ENCODE results near the gene SLC25A12. TPM values are rescaled to one million over a fixed set of nuclear protein-coding genes. Genes with fewer than 3 reads are reported as not detected.
"Not testable (repeated sequence)": the region's sequence is repeated elsewhere in the genome, so short reads cannot be mapped to it uniquely, and the experiment has no call there.

Gene SLC25A12
- total RNA-seq, 4 donors from 2014 or later: 9.1 to 27.3 (median 17.8) TPM

DNA sequence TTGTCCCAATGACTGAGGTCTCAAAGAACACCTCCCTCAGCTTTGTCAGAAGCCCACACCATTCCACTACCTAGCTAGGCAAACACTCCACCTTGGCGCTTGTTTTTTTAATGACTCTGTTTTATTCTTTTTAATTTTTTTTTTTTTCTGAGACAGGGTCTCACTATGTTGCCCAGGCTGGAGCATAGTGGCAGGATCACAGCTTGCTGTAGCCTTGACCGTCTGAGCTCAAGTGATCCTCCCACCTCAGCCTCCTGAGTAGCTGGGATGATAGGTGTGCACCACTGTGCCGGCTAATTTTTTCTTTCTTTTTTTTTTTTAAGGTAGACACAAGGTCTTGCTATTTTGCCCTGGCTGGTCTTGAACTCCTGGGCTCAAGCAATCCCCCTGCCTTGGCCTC, 101.9 kb downstream of the SLC25A12 start:
- ATAC-seq (ENCODE audit: low FRiP score) (no peak), DNase-seq (ENCODE audit: low spot score) (no peak)
- TF ChIP-seq CTCF (IDR thresholded peaks at IDR 0.05): no peak

- DNase-seq (ENCODE audit: low spot score): no peak
- TF ChIP-seq CTCF (IDR thresholded peaks at IDR 0.05): no peak
Observed at GRCh38 chr2:171791361-171791760, 102.7 kb downstream of the SLC25A12 start.

GRCh38 chr2:171789956-171790355, 104.1 kb downstream of the SLC25A12 start:
- DNase-seq (ENCODE audit: low spot score) (no peak), ATAC-seq (ENCODE audit: low FRiP score) (no peak)
- TF ChIP-seq CTCF (IDR thresholded peaks at IDR 0.05): no peak

More at GRCh38 chr2:171791361-171791760, 102.7 kb downstream of the SLC25A12 start:
- no peak for ATAC-seq (ENCODE audit: low FRiP score)

DNA sequence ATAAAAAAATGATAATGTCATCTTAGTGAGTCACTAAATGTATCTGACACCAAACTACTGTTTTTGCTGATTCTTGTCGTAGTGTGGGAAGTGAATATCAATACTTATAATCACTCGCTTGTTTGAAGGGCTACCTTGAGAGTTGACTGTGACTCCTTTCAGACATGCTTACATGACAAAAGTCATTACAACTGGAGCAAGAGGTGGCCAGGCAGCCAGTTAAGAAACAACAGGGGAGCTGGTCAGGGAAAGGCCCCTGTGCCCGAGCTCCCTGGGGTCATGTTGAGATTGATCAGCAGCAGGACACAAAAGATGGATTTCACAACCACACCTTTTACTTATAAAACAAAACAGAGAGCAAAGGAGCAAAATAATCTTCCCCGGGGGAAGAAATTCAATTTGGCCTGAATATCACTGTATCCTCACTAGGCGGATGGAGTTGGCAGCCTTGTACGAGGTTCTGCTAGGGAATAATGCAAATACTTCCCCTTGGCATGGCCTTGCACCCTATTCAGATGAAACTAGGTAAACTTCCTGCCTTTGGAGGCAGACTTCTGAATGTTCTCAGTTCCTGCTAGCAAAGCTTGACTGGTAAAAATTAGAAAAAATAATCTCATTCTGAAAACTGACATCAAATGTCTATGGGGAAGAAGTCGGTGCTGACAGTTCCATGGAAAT, 105.6 kb downstream of the SLC25A12 start:
- TF ChIP-seq CTCF (IDR thresholded peaks at IDR 0.05): no peak
- ATAC-seq (ENCODE audit: low FRiP score): no peak
- DNase-seq (ENCODE audit: low spot score): no peak

GRCh38 chr2:171787333-171788072, 106.5 kb downstream of the SLC25A12 start:
- TF ChIP-seq CTCF (IDR thresholded peaks at IDR 0.05): no peak
- ATAC-seq (ENCODE audit: low FRiP score) (no peak), DNase-seq (ENCODE audit: low spot score) (no peak)

- ATAC-seq (ENCODE audit: low FRiP score) (no peak), DNase-seq (ENCODE audit: low spot score) (no peak)
- TF ChIP-seq CTCF (IDR thresholded peaks at IDR 0.05): no peak
Observed at GRCh38 chr2:171785450-171785849, 108.6 kb downstream of the SLC25A12 start.

DNA sequence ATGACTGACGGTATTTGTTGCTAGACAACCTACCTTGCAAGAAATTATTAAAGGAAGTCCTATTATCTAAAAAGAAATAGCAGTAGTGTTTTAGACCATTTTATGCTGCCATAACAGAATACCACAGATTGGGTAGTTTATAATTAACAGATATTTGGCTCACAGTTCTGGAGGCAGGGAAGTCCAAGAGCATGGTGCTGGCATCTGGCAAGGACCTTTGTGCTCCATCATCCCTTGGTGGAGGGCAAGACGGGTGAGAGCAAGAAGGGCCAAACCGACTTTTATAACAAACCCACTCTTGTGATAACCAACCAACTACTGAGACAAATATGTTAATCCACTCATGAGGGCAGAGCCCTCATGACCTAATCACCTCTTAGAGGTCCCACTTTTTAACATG, 115.5 kb downstream of the SLC25A12 start:
- ATAC-seq (ENCODE audit: low FRiP score) (no peak), DNase-seq (ENCODE audit: low spot score) (no peak)
- no peak for TF ChIP-seq CTCF (IDR thresholded peaks at IDR 0.05)

DNA sequence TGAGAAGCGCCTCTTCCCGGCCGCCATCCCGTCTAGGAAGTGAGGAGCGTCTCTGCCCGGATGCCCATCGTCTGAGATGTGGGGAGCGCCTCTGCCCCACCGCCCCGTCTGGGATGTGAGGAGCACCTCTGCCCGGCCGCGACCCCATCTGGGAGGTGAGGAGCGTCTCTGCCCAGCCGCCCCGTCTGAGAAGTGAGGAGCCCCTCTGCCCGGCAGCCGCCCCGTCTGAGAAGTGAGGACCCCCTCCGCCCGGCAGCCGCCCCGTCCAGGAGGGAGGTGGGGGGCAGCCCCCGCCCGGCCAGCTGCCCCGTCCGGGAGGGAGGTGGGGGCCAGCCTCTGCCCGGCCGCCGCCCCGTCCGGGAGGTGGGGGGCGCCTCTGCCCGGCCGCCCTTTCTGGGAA, 119.5 kb downstream of the SLC25A12 start:
- ATAC-seq (ENCODE audit: low FRiP score); DNase-seq (ENCODE audit: low spot score): not testable (repeated sequence)

Measured in omental fat pad (tissue), 4 donors.